NCI-H524 (cell line): ENCODE measurements around the gene CALY.
"Not testable (repeated sequence)": the region's sequence is repeated elsewhere in the genome, so short reads cannot be mapped to it uniquely, and the experiment has no call there.

ENCODE experiments used
- DNase-seq, 2 experiments: peaks; one replicate each; lab custom pipeline; 2025; lab: John Stamatoyannopoulos, UW

The CALY gene

GRCh38 chr10:133329491-133330202 lies 7.0 kb downstream of the CALY start:
- peak in 1 of 2 experiments; percentile 57 for DNase-seq

DNA sequence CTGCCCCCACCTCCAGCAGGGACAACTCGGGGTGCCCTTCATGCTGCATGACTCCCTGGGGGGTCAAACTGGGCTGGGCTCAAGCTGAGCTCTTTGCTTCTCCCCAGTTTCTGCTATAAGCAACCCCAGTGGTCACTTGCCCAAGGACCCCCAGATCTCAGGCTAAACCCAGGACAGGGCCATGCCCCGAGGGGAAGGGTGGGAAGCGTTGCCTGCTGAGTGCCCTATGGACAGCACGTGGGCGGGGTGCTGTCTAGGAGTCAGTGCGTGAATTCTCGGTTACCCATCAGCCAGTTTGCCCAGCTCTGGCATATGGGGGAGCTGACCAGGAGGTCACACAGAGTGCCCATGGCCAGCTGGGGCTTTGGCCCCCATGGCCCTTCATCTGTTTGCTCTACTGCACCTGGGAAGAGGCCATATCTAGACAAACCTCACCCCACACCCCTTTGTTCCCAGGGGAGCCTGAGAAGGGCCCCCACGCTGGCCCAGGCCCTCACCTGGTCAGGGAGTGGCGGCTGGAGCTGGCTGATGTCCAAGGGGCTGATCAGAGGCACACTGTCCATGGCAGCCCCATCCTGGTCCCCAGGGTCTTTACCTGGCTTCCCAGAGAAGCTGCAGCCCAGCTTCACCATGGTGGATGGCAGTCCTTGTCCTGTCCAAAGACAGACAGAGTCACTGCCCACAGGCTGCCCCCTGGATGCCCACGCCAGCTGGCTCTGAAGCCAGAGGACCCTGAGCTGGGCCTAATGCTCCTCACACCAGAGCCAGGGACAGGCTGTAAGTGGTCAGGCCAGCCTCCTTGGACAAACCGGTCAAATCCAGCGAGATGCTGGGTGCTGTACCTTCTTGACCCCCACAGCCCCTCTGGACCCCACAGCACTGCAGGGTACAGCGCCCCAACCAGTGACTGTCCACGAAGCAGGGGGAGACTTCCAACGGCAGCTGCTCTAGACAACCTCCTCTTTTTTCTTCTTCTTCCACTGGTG lies 8.0 kb downstream of the CALY start:
- DNase-seq = no peak

DNA sequence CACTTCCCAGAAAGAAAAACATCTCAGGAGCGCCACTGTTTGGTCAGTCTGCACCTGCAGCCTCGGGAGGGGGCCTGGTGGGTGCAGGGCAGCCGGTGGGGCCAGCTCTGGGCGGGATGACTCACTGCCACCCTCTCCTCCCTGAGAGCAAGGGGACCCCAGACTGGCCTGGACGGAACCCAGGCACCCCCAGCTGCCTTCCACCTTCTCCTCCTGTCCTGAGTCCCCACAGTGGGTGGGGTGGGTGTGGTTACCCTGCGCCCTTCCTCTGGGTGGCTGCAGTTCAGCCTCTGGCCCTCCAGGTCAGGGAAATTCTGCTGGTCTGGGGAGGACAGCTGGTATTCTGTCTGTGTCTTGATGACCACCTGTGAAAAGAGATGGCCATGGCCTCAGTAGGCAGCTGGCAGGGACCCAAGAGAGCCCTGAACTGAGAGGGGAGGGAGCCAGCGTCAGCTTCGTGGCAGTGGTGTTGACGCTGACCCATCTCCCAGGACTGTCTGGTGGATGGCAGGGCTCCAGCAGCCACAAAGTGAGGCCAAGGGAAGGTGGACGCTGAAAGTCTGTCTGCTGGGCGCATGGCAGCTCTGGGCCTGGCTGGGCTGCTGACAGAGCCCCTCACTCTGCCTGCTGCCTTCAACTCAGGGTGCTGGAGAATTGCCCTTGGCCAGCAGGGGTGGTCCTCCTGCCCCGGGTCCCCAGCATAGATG lies 8.9 kb downstream of the CALY start:
- no peak for DNase-seq

DNA sequence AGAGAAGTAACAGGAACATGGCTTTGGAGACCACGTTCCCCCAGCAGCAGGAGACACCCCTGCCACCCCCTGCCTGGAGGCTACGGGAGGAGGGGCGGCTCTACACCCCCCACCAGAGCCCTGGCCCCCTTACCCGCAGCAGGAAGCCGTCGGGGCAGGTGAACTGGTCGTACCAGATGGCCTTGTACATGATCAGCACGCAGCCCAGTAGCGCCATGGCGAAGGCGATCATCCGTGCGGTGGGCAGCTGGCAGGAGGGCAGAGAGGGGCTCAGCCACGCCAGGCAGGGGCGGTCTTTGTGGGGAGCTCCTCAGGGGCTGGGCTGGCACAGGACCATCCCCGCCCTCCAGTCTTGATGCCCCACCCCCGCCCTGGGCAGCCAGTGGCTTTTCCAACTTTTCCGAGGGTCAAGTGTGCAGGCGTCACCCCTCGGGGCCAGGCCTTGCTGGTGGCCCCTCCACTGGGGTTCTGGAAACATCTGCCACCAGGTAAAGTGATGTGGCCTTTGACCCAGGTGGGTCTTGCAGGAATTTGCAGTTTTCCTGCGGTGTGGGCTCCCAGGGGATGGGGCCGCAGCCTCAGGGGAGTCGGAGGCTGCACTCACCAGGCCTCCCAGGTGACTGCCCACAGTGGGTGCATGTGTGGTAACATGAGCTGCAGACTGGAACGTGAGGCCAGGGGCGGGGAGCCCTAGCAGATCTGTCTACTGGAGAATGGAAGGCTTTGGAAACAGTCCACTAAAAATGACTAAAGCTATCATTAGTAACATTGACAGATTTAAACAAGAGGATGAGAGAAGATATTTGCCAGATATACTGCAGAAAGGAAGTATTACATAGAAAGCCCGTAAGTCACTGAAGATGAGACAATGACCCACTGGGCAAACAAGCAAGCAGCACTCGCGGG lies 9.7 kb downstream of the CALY start:
- DNase-seq = no peak

DNA sequence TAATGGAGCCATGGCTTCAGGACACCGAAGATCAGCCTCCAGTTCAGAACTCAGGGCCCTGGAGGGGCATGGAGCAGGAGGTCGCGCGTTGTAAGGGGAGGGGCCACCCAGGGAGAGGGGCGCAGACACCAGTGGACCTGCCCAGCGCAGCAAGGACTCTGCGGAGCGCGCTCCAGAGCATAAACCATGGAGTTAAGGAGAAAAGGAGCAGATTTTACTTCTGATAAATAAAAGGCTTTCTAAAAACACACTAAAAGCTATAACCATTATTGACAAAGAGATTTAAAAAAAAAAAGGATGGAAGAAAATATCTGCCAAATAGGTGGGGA lies 10.5 kb downstream of the CALY start:
- no peak for DNase-seq

GRCh38 chr10:133325440-133326222 lies 11.1 kb downstream of the CALY start:
- no peak for DNase-seq

GRCh38 chr10:133324857-133325260 lies 11.8 kb downstream of the CALY start:
- DNase-seq = no peak

DNA sequence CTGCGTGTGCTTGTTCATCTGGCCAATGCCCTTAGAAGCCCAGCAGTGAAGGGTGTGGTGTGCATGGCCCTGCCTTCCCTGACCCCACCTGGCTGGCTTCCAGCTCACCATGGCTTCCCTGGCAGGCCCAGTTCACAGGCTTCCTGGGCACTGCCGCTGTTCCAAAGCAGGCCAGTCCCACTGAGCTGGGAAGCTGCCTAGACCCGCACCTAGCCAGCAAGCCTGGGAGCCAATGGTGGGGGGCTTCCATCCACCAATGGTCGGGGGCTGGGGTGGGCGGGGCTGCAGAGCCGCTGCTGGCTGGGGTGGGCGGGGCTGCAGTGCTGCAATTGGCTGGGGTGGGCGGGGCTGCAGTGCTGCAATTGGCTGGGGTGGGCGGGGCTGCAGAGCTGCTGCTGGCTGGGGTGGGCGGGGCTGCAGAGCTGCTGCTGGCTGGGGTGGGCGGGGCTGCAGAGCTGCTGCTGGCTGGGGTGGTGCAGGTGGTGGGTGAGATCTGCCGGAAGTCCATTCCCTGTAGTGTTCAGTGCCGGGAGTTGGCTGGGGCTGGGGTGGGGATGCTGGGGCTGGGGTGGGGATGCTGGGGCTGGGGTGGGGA lies 12.4 kb downstream of the CALY start:
- no peak for DNase-seq

DNA sequence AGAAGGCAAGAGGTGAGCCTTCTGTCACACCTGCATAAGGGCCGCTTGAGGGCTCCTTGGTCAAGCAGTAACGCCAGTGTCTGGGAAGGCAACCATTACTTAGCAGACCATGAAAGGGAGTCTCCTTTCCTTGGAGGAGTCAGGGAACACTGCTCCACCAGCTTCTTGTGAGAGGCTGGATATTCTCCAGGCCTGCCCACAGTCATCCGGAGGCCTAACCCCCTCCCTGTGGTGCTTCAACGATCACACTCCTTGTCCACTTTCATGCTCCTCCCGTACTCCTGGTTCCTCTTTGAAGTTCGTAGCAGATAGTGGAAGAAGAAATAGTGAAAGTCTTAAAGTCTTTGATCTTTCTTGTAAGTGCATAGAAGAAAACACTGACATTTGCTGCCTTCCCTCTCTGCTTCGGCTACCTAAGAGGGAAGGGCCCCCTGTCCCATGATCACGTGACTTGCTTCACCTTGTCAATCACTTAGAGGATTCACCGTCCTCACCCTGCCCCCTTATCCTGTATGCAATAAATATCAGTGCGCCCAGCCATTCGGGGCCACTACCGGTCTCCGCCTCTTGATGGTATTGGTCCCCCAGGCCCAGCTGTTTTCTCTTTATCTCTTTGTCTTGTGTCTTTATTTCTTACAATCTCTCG lies 14.5 kb downstream of the CALY start:
- DNase-seq = not testable (repeated sequence)

GRCh38 chr10:133320852-133321422 lies 15.8 kb downstream of the CALY start:
- not testable (repeated sequence) for DNase-seq

- DNase-seq = peak in 1 of 2 experiments; percentile 22
Measured at GRCh38 chr10:133318494-133319127, 18.1 kb downstream of the CALY start.

DNA sequence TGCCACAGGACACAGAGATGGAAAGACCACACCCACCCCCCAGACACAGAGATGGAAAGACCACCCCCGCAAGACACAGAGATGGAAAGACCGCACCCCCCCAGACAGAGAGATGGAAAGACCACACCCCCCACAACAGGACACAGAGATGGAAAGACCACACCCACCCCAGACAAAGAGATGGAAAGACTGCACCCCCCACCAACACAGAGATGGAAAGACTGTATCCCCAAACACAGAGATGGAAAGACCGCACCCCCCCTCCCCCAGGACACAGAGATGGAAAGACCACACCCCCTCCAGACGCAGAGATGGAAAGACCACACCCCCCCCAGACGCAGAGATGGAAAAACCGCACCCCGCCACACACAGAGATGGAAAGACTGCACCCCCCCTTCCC lies 20.0 kb downstream of the CALY start:
- no peak for DNase-seq

DNA sequence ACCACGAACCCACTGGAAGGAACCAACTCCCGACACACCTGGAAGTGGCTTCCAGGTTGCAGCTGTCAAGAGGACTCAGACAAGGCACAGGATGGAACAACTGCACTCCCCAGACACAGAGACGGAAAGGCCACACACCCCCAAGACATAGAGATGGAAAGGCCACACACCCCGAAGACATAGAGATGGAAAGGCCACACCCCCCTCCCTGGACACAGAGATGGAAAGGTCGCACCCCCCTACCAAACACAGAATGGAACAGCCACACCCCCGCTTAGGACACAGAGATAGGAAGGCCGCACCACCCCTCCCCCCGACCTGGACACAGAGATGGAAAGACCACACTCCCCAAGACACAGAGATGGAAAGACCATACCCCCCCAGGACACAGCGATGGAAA lies 20.4 kb downstream of the CALY start:
- no peak for DNase-seq

GRCh38 chr10:133315847-133316246 lies 20.8 kb downstream of the CALY start:
- peak in 1 of 2 experiments; percentile 3 for DNase-seq

DNA sequence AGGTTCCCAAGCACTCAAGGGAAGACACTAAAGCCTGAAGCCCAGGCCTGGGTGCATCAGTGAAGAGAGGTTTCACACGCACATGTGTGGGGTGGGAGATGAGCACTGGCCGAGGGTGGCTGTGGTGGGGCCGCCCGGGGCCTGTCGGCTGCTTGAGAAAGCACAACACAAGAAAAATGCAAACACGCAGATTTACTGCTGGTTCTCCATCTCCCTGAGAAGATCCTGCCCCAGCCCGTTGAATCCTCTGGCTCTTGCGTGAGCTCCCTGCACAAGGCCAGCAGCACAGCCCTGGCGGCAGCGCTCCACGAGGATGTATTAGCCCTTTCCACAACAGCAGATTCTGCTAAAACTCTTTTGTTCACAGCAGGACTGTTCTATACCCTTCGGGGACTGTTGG lies 21.8 kb downstream of the CALY start:
- DNase-seq = no peak

GRCh38 chr10:133313192-133313591 lies 23.5 kb downstream of the CALY start:
- DNase-seq = no peak

- DNase-seq = no peak
Measured at GRCh38 chr10:133312769-133313145, 23.9 kb downstream of the CALY start.

DNA sequence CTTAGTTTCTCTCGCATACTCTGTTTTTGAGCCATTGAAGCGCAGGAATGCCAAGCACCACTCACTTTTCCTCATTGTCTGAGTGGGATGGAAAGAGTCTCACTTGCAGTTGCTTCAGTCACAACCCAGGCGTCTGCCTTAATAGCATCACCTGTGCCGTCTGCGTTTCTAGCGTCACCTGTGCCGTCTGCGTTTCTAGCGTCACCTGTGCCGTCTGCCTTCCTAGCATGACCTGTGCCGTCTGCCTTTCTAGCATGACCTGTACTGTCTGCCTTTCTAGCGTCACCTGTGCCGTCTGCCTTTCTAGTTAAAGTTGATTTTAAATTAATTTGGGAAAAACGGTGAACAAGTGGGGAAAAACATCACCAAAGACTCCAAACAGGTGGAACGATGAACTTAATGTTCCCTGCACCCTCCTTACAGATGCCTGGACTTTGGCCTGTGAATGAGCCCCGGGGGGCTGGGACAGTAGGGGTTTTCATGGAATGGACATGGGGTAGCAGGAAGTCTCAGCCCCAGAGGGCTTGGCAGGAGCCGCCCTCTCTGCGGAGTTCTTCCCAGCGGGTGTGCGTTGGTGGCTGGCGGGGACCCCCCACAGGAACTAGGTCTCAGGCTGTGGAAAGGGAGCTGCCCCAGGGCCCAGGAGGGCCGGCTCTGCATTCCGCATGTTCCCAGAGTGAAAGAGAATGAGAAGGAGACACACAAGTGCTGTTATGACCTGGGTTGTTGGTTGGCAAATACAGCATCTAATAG lies 24.5 kb downstream of the CALY start:
- no peak for DNase-seq
